HepG2 (cell line): ENCODE data around the gene CCDC57. TPM values are rescaled to one million over a fixed set of nuclear protein-coding genes. Genes with fewer than 3 reads are reported as not detected.

Experiments used
- CC2D1A ChIP-seq: sonication (generic); formaldehyde crosslinking; IDR thresholded peaks from 2 replicates; pipeline ENCODE4 v1.8.1; 2023; ENCODE audit warnings: mild to moderate bottlenecking, missing genetic modification reagents
- ISL2 ChIP-seq: sonication (generic); formaldehyde crosslinking; IDR thresholded peaks from 2 replicates; pipeline ENCODE4 v1.5.0; 2020; ENCODE audit warnings: missing genetic modification reagents
- KAT7 ChIP-seq: IDR thresholded peaks from 2 replicates; pipeline ENCODE4 v1.6.1; 2018; ENCODE audit warnings: borderline replicate concordance, missing compliant biosample characterization
- KDM3A ChIP-seq: IDR thresholded peaks from 2 replicates; pipeline ENCODE4 v1.6.1; 2018; ENCODE audit warnings: low read depth, missing compliant biosample characterization
- KLF11 ChIP-seq: IDR thresholded peaks from 2 replicates; pipeline ENCODE4 v1.6.1; 2016; ENCODE audit warnings: missing compliant biosample characterization
- NCOA5 ChIP-seq: sonication (generic); formaldehyde crosslinking; IDR thresholded peaks from 2 replicates; pipeline ENCODE4 v1.4.0; 2020; ENCODE audit warnings: missing genetic modification reagents
- PPARG ChIP-seq: conservative IDR thresholded peaks from 2 replicates; pipeline ENCODE4 v1.6.1; 2016; ENCODE audit warnings: missing biosample characterization, missing genetic modification reagents
- RARG ChIP-seq: sonication (generic); formaldehyde crosslinking; IDR thresholded peaks from 2 replicates; pipeline ENCODE4 v1.4.0; 2020; ENCODE audit warnings: low read depth, mild to moderate bottlenecking, missing genetic modification reagents
- SALL2 ChIP-seq: sonication (generic); formaldehyde crosslinking; IDR thresholded peaks from 2 replicates; pipeline ENCODE4 v1.8.1; 2023; ENCODE audit warnings: mild to moderate bottlenecking, missing genetic modification reagents, inconsistent platforms
- TOPORS ChIP-seq: sonication (generic); formaldehyde crosslinking; IDR thresholded peaks from 2 replicates; pipeline ENCODE4 v1.8.0; 2023; ENCODE audit warnings: mild to moderate bottlenecking, missing genetic modification reagents
- TP53 ChIP-seq: sonication (generic); formaldehyde crosslinking; conservative IDR thresholded peaks from 2 replicates; pipeline ENCODE4 v1.4.0; 2020; ENCODE audit warnings: missing genetic modification reagents
- ZNF12 ChIP-seq: sonication (generic); formaldehyde crosslinking; IDR thresholded peaks from 2 replicates; pipeline ENCODE4 v1.5.0; 2020; ENCODE audit warnings: missing genetic modification reagents
- ZNF317 ChIP-seq: sonication (generic); formaldehyde crosslinking; IDR thresholded peaks from 2 replicates; pipeline ENCODE4 v1.5.0; 2020; ENCODE audit warnings: mild to moderate bottlenecking, missing genetic modification reagents
- ZNF33B ChIP-seq: sonication (generic); formaldehyde crosslinking; IDR thresholded peaks from 2 replicates; pipeline ENCODE4 v1.5.1; 2020; ENCODE audit warnings: mild to moderate bottlenecking, missing genetic modification reagents
- ZNF530 ChIP-seq: sonication (generic); formaldehyde crosslinking; IDR thresholded peaks from 2 replicates; pipeline ENCODE4 v1.5.0; 2020; ENCODE audit warnings: low read depth, mild to moderate bottlenecking, missing genetic modification reagents
- polyA plus RNA-seq, 8 experiments: library from polyadenylated mRNA; depleted of rRNA in 3 of 8; stranded (reverse) in 7 of 8; unstranded in 1 of 8; fragments of >200 nt; fragmentation: Illumina TruSeq in 4 of 8; extraction: Trizol in 4 of 8; gene quantifications; 2 replicates each; pipeline versions ENCODE4 v1.2.1 to v1.2.3, GENCODE V29; 2011 to 2016; ENCODE audit warnings: low read depth in 4 of 8, missing spikeins in 1 of 8, mixed read lengths in 1 of 8; ENCODE audit not compliant: insufficient read depth in 1 of 8
- total RNA-seq, 5 experiments: library from RNA; depleted of rRNA; stranded (reverse); fragments of >200 nt; fragmentation: Illumina TruSeq; extraction: Trizol; gene quantifications; 2 replicates each; pipeline ENCODE4 v1.2.3, GENCODE V29; 2016; ENCODE audit warnings: low read depth in 1 of 5
- TF ChIP-seq, protein P1 (sequence below): sonication (generic); formaldehyde crosslinking; IDR thresholded peaks from 2 replicates; pipeline ENCODE4 v1.4.0; 2020; ENCODE audit warnings: missing genetic modification reagents
- TF ChIP-seq, protein P2 (sequence below): sonication (generic); formaldehyde crosslinking; IDR thresholded peaks from 2 replicates; pipeline ENCODE4 v1.4.0; 2020; ENCODE audit warnings: missing genetic modification reagents, mild to moderate bottlenecking, borderline replicate concordance
- TF ChIP-seq, protein P3 (sequence below): sonication (generic); formaldehyde crosslinking; IDR thresholded peaks from 2 replicates; pipeline ENCODE4 v1.5.1; 2020; ENCODE audit warnings: missing genetic modification reagents, mild to moderate bottlenecking, borderline replicate concordance
- TF ChIP-seq, protein P4 (sequence below): sonication (generic); formaldehyde crosslinking; IDR thresholded peaks from 2 replicates; pipeline ENCODE4 v1.5.1; 2020; ENCODE audit warnings: missing genetic modification reagents, mild to moderate bottlenecking, borderline replicate concordance
- TF ChIP-seq, protein P5 (sequence below): sonication (generic); formaldehyde crosslinking; IDR thresholded peaks from 2 replicates; pipeline ENCODE4 v1.8.0; 2022; ENCODE audit warnings: missing genetic modification reagents, low read depth, mild to moderate bottlenecking, borderline replicate concordance
- TF ChIP-seq, protein P6 (sequence below): sonication (generic); formaldehyde crosslinking; IDR thresholded peaks from 2 replicates; pipeline ENCODE4 v1.5.0; 2020; ENCODE audit warnings: missing genetic modification reagents

The CCDC57 gene
- total and polyA plus RNA-seq, 2 of the 13 experiments (the other 11 are each of a cell fraction or from before 2014, with no cell fraction given), result 59.3 to 59.9 TPM

DNA sequence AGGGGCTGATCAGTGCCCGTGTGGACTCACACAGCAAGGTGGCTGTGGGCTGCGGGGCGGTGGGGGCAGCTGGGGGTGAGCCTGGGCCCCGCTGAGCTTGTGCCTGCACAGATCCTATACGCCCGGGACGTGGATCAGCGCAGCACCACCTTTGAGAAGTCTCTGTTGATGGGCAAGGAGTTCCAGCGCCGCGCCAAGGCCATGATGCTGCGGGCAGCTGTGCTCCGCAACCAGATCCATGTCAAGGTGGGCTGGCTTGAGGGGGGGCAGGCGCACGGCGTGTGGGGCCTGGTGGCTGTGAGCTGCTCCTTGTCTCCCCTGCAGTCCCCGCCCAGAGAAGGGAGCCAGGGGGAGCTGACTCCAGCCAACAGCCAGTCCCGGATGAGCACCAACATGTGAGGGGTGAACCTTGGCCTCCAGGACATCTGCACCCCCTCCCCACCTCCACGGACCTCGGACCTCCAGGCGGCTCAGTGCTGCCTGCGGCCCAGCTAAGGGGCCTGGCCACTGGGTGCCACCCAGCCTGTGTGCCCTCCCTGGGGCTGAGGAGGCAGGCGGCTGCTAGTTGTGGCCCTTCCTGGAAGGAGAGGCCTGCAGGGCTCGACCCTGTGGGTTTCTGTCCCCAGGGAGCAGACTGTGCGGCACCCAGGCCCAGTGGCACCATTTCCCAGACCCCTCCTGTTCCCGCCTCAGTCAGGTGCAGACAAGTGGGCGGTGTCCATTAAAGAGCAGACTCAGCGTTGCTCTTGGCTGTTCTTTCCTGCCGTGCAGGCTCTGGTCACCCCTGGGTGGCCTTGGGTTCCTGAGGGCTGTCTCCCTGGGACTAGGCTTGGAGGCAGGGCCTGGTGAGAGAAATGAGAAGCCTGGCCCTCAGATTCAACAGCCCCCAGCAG is 155.7 kb downstream of the CCDC57 start (continued):
- TF ChIP-seq, protein P1, sequence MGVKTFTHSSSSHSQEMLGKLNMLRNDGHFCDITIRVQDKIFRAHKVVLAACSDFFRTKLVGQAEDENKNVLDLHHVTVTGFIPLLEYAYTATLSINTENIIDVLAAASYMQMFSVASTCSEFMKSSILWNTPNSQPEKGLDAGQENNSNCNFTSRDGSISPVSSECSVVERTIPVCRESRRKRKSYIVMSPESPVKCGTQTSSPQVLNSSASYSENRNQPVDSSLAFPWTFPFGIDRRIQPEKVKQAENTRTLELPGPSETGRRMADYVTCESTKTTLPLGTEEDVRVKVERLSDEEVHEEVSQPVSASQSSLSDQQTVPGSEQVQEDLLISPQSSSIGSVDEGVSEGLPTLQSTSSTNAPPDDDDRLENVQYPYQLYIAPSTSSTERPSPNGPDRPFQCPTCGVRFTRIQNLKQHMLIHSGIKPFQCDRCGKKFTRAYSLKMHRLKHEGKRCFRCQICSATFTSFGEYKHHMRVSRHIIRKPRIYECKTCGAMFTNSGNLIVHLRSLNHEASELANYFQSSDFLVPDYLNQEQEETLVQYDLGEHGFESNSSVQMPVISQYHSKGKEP (CRISPR knock-in tag), result no peak
- TF ChIP-seq, protein P2, sequence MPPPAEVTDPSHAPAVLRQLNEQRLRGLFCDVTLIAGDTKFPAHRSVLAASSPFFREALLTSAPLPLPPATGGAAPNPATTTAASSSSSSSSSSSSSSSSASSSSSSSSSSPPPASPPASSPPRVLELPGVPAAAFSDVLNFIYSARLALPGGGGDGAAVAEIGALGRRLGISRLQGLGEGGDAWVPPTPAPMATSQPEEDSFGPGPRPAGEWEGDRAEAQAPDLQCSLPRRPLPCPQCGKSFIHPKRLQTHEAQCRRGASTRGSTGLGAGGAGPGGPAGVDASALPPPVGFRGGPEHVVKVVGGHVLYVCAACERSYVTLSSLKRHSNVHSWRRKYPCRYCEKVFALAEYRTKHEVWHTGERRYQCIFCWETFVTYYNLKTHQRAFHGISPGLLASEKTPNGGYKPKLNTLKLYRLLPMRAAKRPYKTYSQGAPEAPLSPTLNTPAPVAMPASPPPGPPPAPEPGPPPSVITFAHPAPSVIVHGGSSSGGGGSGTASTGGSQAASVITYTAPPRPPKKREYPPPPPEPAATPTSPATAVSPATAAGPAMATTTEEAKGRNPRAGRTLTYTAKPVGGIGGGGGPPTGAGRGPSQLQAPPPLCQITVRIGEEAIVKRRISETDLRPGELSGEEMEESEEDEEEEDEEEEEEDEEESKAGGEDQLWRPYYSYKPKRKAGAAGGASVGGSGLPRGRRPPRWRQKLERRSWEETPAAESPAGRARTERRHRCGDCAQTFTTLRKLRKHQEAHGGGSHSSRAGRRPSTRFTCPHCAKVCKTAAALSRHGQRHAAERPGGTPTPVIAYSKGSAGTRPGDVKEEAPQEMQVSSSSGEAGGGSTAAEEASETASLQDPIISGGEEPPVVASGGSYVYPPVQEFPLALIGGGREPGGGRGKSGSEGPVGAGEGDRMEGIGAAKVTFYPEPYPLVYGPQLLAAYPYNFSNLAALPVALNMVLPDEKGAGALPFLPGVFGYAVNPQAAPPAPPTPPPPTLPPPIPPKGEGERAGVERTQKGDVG (CRISPR knock-in tag), result peak; percentile 91
- TF ChIP-seq ZNF317 (CRISPR knock-in tag), result peak; percentile 66
- TF ChIP-seq, protein P3, sequence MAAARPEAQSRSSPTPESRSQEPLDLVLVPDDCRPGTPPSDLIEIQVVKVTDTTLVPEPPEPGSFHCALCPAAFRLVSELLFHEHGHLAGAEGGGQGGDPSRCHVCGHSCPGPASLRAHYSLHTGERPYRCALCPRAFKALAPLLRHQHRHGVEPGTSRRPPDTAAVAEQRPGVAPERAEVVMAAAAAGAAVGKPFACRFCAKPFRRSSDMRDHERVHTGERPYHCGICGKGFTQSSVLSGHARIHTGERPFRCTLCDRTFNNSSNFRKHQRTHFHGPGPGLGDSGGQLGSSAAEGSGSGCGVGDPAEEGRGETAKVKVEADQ (CRISPR knock-in tag), result peak; percentile 88; the same call in 1 of the 2 replicates
- TF ChIP-seq RARG (CRISPR knock-in tag), result peak; percentile 51; the same call in 1 of the 2 replicates
- no peak for TF ChIP-seq KLF11
- no peak for TF ChIP-seq PPARG (CRISPR knock-in tag)
- TF ChIP-seq, protein P4, sequence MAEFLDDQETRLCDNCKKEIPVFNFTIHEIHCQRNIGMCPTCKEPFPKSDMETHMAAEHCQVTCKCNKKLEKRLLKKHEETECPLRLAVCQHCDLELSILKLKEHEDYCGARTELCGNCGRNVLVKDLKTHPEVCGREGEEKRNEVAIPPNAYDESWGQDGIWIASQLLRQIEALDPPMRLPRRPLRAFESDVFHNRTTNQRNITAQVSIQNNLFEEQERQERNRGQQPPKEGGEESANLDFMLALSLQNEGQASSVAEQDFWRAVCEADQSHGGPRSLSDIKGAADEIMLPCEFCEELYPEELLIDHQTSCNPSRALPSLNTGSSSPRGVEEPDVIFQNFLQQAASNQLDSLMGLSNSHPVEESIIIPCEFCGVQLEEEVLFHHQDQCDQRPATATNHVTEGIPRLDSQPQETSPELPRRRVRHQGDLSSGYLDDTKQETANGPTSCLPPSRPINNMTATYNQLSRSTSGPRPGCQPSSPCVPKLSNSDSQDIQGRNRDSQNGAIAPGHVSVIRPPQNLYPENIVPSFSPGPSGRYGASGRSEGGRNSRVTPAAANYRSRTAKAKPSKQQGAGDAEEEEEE (CRISPR knock-in tag), result no peak
- no peak for TF ChIP-seq ISL2 (CRISPR knock-in tag)
- TF ChIP-seq NCOA5 (CRISPR knock-in tag), result no peak
- TF ChIP-seq, protein P5, sequence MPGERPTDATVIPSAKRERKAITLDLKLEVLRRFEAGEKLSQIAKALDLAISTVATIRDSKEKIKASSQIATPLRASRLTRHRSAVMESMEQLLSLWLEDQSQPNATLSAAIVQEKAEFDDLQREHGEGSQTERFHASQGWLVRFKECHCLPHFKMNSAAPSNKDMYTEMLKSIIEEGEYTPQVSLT, result no peak
- TF ChIP-seq ZNF33B (CRISPR knock-in tag), result no peak
- TF ChIP-seq TP53 (CRISPR knock-in tag), result no peak
- TF ChIP-seq KDM3A, result no peak; the same call in 1 of the 2 replicates
- TF ChIP-seq, protein P6, sequence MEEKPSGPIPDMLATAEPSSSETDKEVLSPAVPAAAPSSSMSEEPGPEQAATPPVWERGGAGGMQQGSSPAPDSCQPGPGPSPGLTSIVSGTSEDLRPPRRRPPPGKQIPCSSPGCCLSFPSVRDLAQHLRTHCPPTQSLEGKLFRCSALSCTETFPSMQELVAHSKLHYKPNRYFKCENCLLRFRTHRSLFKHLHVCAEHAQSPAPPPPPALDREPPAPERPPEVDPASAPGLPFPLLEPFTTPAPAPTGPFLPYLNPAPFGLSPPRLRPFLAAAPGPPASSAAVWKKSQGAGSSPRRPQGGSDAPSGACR (CRISPR knock-in tag), result no peak; the same call in 1 of the 2 replicates
- TF ChIP-seq ZNF12 (CRISPR knock-in tag), result no peak
- TF ChIP-seq CC2D1A (CRISPR knock-in tag), result no peak
- no peak for TF ChIP-seq TOPORS (CRISPR knock-in tag)
- peak; percentile 71 for TF ChIP-seq KAT7 (CRISPR knock-in tag)
- no peak for TF ChIP-seq ZNF530 (CRISPR knock-in tag)
- no peak for TF ChIP-seq SALL2 (CRISPR knock-in tag)
